Measurements from ENCODE around the gene TBXA2R.

Gene TBXA2R

DNA sequence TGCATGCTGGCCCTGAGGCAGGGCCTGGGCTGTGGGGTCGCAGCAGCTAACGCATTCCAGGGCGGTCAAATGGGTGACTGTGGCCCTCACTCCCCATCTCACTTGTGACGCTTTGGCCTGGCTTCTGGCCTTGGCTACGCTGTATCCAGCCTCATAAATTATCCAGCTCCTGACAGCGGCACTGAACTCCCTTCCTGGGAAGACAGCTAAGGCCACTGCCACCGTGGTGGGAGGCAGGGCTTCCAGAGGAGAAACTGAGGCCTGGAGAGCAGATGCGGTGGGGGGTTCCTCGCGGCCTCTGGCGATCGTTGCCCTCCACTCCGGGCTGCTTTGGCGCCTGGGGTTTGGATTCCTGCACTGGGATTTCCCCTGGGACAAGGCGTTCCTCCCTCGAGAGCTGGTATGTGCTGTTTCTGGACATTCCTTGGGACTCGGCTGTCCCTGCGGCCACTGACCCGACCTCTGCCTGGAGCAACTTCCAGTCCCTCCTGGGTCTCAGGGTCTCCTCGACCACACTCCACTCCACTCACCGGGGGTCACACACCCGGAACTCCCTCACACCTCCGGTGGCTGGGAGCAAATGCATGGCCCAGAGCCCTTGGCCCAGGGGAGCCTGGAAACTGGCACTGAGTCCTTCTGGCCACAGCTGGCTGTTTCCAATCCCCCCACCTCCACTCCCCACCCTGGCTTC lies 3.4 kb downstream of the TBXA2R start:
- Histone ChIP-seq H3K4me2 (no peak overlapping the region), H2AFZ (ENCODE audit: low read depth) (no peak overlapping the region), H3K27ac (no peak overlapping the region), H3K79me2 (ENCODE audit: insufficient read depth, low read depth) (no peaks in the 10 kb centered on the region), H3K36me3 (ENCODE audit: insufficient read depth) (no peaks in the 10 kb centered on the region), H3K9ac (no peak overlapping the region), H4K20me1 (ENCODE audit: insufficient read depth) (no peaks in the 10 kb centered on the region), H3K27me3 (ENCODE audit: insufficient read depth, low read depth) (no peaks in the 10 kb centered on the region; the same call in 1 of the 2 replicates), H3K4me1 (ENCODE audit: low read depth, poor library complexity, severe bottlenecking) (peaks cover 5% of the 10 kb centered on the region), H3K4me3 (IDR thresholded peaks at IDR 0.05; ENCODE audit: insufficient read depth, low read depth, low read length) (no peak overlapping the region)
- TF ChIP-seq CTCF (conservative IDR thresholded peaks at IDR 0.05; ENCODE audit: low read depth, low read length), result no peak

DNA sequence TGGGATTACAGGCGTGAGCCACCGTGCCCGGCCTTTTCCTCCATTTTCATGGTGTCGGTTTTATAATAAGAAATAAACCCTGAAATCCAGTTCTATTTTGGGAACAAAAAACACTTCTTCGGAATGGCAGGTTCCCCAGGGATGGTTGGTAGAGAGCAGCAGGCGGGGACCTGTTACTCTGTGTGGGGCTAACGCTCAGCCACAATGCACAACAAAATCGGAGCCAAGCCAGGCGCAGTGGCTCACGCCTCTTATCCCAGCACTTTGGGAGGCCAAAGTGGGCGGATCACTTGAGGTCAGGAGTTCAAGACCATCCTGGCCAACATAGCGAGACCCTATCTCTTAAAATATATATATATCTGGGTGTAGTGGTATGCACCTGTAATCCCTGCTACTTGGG lies 5.7 kb downstream of the TBXA2R start:
- Histone ChIP-seq H4K20me1 (ENCODE audit: insufficient read depth) (no peaks in the 10 kb centered on the region), H3K4me3 (IDR thresholded peaks at IDR 0.05; ENCODE audit: insufficient read depth, low read depth, low read length) (no peak overlapping the region), H3K27me3 (ENCODE audit: insufficient read depth, low read depth) (peaks cover 3% of the 10 kb centered on the region; the same call in 1 of the 2 replicates), H3K79me2 (ENCODE audit: insufficient read depth, low read depth) (no peaks in the 10 kb centered on the region), H3K4me2 (no peak overlapping the region), H3K9ac (no peak overlapping the region), H3K4me1 (ENCODE audit: low read depth, poor library complexity, severe bottlenecking) (peaks cover 2% of the 10 kb centered on the region), H3K27ac (no peak overlapping the region), H3K36me3 (ENCODE audit: insufficient read depth) (no peaks in the 10 kb centered on the region), H2AFZ (ENCODE audit: low read depth) (no peak overlapping the region)
- TF ChIP-seq CTCF (conservative IDR thresholded peaks at IDR 0.05; ENCODE audit: low read depth, low read length), result no peak

DNA sequence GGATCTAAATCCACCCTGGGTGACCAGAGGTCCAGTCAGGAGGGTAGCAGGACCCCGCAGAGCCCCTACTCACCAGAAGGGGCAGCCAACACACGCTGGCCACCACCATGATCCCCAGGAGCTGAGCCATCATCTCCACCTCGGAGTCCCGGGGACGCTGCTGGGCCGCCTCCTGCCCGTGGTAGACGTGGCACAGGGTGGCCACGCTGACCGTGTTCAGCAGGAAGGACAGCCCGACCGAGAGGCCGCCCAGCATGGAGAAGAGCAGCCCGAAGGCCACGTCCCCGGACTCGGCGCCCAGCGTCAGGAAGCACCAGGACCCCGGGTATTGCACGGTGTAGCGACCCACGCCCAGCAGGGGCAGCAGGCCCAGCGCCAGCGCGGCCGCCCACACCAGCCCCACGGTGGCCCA lies 6.9 kb downstream of the TBXA2R start:
- Histone ChIP-seq H2AFZ (ENCODE audit: low read depth) (no peak overlapping the region), H3K9ac (no peak overlapping the region), H4K20me1 (ENCODE audit: insufficient read depth) (no peaks in the 10 kb centered on the region), H3K36me3 (ENCODE audit: insufficient read depth) (no peaks in the 10 kb centered on the region), H3K4me3 (IDR thresholded peaks at IDR 0.05; ENCODE audit: insufficient read depth, low read depth, low read length) (no peak overlapping the region), H3K27me3 (ENCODE audit: insufficient read depth, low read depth) (peaks cover 3% of the 10 kb centered on the region; the same call in 1 of the 2 replicates), H3K27ac (no peak overlapping the region), H3K4me1 (ENCODE audit: low read depth, poor library complexity, severe bottlenecking) (no peaks in the 10 kb centered on the region), H3K4me2 (no peak overlapping the region), H3K79me2 (ENCODE audit: insufficient read depth, low read depth) (no peaks in the 10 kb centered on the region)
- TF ChIP-seq CTCF (conservative IDR thresholded peaks at IDR 0.05; ENCODE audit: low read depth, low read length), result no peak

DNA sequence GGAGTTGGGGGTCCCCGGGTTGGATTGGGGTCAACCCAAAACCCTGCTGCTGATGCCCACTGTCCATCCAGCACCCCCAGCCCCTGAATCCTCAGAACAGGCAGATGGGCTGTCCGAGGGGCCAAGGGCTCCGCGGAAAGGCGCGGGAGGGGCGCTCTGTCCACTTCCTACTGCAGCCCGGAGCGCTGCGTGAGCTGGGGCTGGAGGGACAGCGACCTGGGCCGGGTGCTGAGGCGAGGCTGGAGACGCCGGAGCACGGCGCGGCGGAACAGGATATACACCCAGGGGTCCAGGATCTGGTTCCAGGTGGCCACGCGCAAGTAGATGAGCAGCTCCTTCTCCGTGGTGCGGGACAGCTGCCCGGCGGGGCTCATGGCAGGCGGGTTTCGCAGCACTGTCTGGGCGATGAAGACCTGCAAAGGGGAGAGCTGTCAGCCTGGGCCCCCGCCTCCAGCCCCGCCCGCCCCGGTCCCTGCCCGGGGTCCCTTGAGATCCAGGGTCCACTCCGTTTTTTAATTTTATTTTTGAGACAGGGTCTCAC lies 11.1 kb downstream of the TBXA2R start:
- H3K27me3 ChIP-seq (ENCODE audit: insufficient read depth, low read depth), result peaks cover 39% of the 10 kb centered on the region
- no peak for TF ChIP-seq CTCF (conservative IDR thresholded peaks at IDR 0.05; ENCODE audit: low read depth, low read length)
- no peaks in the 10 kb centered on the region for H3K36me3 ChIP-seq (ENCODE audit: insufficient read depth)
- H3K4me2 ChIP-seq, result no peak overlapping the region
- H4K20me1 ChIP-seq (ENCODE audit: insufficient read depth), result no peaks in the 10 kb centered on the region
- H3K9ac ChIP-seq, result no peak overlapping the region
- no peaks in the 10 kb centered on the region for H3K79me2 ChIP-seq (ENCODE audit: insufficient read depth, low read depth)
- H3K27ac ChIP-seq, result no peak overlapping the region
- no peak overlapping the region for H2AFZ ChIP-seq (ENCODE audit: low read depth)
- no peak overlapping the region for H3K4me3 ChIP-seq (IDR thresholded peaks at IDR 0.05; ENCODE audit: insufficient read depth, low read depth, low read length)
- no peaks in the 10 kb centered on the region for H3K4me1 ChIP-seq (ENCODE audit: low read depth, poor library complexity, severe bottlenecking)

Data from KMS-11 (cell line).